Medulla oblongata (tissue), 1 donor: ENCODE data around the gene BACH1.

Experiments
- DNase-seq: peaks from one replicate; pipeline ENCODE4 v3.0.0-alpha.2; 2015; ENCODE audit errors: extremely low spot score

The BACH1 gene

GRCh38 chr21:29379517-29380054 is 80.9 kb downstream of the BACH1 start:
- DNase-seq = no peak

GRCh38 chr21:29382030-29382654 is 83.4 kb downstream of the BACH1 start:
- no peak for DNase-seq

- no peak for DNase-seq
Observed at GRCh38 chr21:29384683-29385359, 86.1 kb downstream of the BACH1 start.

GRCh38 chr21:29385934-29386520 is 87.3 kb downstream of the BACH1 start:
- no peak for DNase-seq

GRCh38 chr21:29386803-29387202 is 88.1 kb downstream of the BACH1 start:
- no peak for DNase-seq

GRCh38 chr21:29387598-29387997 is 88.9 kb downstream of the BACH1 start:
- no peak for DNase-seq

- no peak for DNase-seq
Observed at GRCh38 chr21:29389136-29389535, 90.4 kb downstream of the BACH1 start.

- no peak for DNase-seq
Observed at GRCh38 chr21:29390778-29391177, 92.1 kb downstream of the BACH1 start.

- DNase-seq = no peak
Observed at GRCh38 chr21:29394051-29394450, 95.3 kb downstream of the BACH1 start.
